Heart right ventricle (tissue), 16 donors: ENCODE measurements around the gene SHISA5. TPM values are rescaled to one million over a fixed set of nuclear protein-coding genes. Genes with fewer than 3 reads are reported as not detected.

ENCODE experiments used
- ATAC-seq, 8 donors: fragments of 200-7000 bp; cut with Tn5 transposase; one replicate each; pipeline ENCODE4 v1.9.1; 2020; ENCODE audit warnings: mild to moderate bottlenecking in 8 of 8, moderate library complexity in 8 of 8, moderate number of reproducible peaks in 1 of 8
- DNase-seq, 2 donors: peaks; one replicate each; pipeline ENCODE4 v3.0.0-alpha.2; 2020
- H3K27ac ChIP-seq, 10 donors: fragments of 200-600 bp; sonication (generic) in 2 of 10; one replicate each; pipeline versions ENCODE4 v1.5.0 to v1.8.0; 2020 to 2022; ENCODE audit warnings: mild to moderate bottlenecking in 3 of 10
- H3K27me3 ChIP-seq, 7 donors: fragments of 200-600 bp; one replicate each; pipeline ENCODE4 v1.8.0; 2021 to 2022; ENCODE audit warnings: mild to moderate bottlenecking in 2 of 7
- H3K36me3 ChIP-seq, 9 donors: fragments of 200-600 bp; sonication (generic) in 1 of 9; one replicate each; pipeline versions ENCODE4 v1.5.0 to v1.8.0; 2020 to 2022; ENCODE audit warnings: mild to moderate bottlenecking in 2 of 9
- H3K4me1 ChIP-seq, 9 donors: fragments of 200-600 bp; sonication (generic) in 1 of 9; one replicate each; pipeline versions ENCODE4 v1.5.0 to v1.8.0; 2020 to 2022; ENCODE audit warnings: mild to moderate bottlenecking in 4 of 9
- H3K4me3 ChIP-seq, 10 donors: fragments of 200-600 bp; sonication (generic) in 2 of 10; one replicate each; pipeline versions ENCODE4 v1.5.0 to v1.8.0; 2020 to 2022; ENCODE audit warnings: mild to moderate bottlenecking in 7 of 10, moderate library complexity in 2 of 10
- H3K9me3 ChIP-seq, 11 donors: fragments of 200-600 bp in 10 of 11; sonication (generic) in 2 of 11; one replicate each; pipeline versions ENCODE4 v1.5.0 to v1.8.0; 2013 to 2022; ENCODE audit warnings: mild to moderate bottlenecking in 2 of 11, control low read depth in 1 of 11, moderate library complexity in 1 of 11
- CTCF ChIP-seq, 9 donors: fragments of 200-600 bp; sonication (generic) in 2 of 9; IDR thresholded peaks; one replicate each; pipeline versions ENCODE4 v1.5.0 to v1.8.0; 2021 to 2022; ENCODE audit warnings: antibody characterized with exemption in 9 of 9, mild to moderate bottlenecking in 5 of 9, moderate library complexity in 1 of 9
- WGBS, 2 donors: extraction: QIAGEN DNeasy Blood & Tissue Kit; methylation state at CpG; one replicate each; pipeline ENCODE4 v1.1.7; 2013; ENCODE audit warnings: inconsistent platforms in 1 of 2; 5-methylcytosine and 5-hydroxymethylcytosine counted together
- intact Hi-C, 10 donors: fragments of 100-400 bp; cut with DNase I; formaldehyde crosslinking; loops; one replicate each; pipeline versions ENCODE4 v1.11.1 to v1.14.2; 2022
- microRNA-seq, 2 donors: library from miRNA; unstranded; fragments of <30 nt; microRNA quantifications; one replicate each; pipeline ENCODE4 v1.2.0, GENCODE V29; 2021
- polyA plus RNA-seq, 2 donors: library from polyadenylated mRNA; stranded (reverse); fragments of 200-250 nt; gene quantifications; one replicate each; pipeline ENCODE4 v1.2.3, GENCODE V29; 2013
- total RNA-seq, 10 donors: library from RNA; stranded (reverse); fragmentation: NEBNext Ultra II Directional in 3 of 10; extraction: Animal tissue kit (Norgen Biotek cat#: 25700) in 3 of 10; gene quantifications; one replicate each; pipeline versions ENCODE4 v1.2.1 to v1.2.4, GENCODE V29; 2021 to 2023
- donor health status: Arrhythmogenic right ventricular cardiomyopathy.
- donor health status: ischemic (EF 13 %, LVEDD 7.1; RV severe dilation, severe dysfunction).
- donor health status: healthy with polysubstance abuse.
- donor health status: DM: no; HTN: yes; CAD: no.
- donor health status: DM: no; HTN: no; CAD: no.
- donor health status: ischemic (EF 25% LVEDD 6.9; RV normal size, moderate dysfunction).
- donor health status: ischemic (EF 25% LVEDD 5.7; RV mildly dilated, moderate dysfunction).
- donor health status: healthy.
- donor health status: DM: yes; HTN: yes; CAD: no.
- donor health status: Ischemic cardiomyopathy.
- donor health status: ischemic (EF 35%, LVEDD 5.7; RV mildly dilated, moderate dysfunction).
- donor health status: nonischemic (EF 11% LVEDD 7.7; RV severe dilation, severe dysfunction).
- donor health status: DM: yes; HTN: yes; CAD: no.
- donor health status: PGD.
- donor health status: ischemic (EF 29% LVEDD 5.4; RV normal size, mild dysfunction).
- donor health status: nonischemic (EF 23%, LVEDD 6.1; RV moderate dilation, normal function).

SHISA5 gene
- total and polyA plus RNA-seq, 12 donors = 34.6 to 95.3 (median 52.9) TPM

GRCh38 chr3:48419149-48419548, 84.8 kb downstream of the SHISA5 start:
- TF ChIP-seq CTCF (IDR thresholded peaks at IDR 0.05) = no peak
- DNase-seq = no peak
- H3K36me3 ChIP-seq = peaks cover 0 to 49% (median 21%) of the 10 kb centered on the region in 9 donors

GRCh38 chr3:48418651-48419050, 85.3 kb downstream of the SHISA5 start:
- no peak for DNase-seq
- 88 to 90% methylated on average over 9 of the region's 9 CpGs for WGBS, 2 donors
- Histone ChIP-seq H3K27me3 (no peaks in the 10 kb centered on the region), H3K27ac (no peak overlapping the region), H3K9me3 (no peaks in the 10 kb centered on the region), H3K4me3 (no peak overlapping the region), H3K36me3 (peaks cover 0 to 54% (median 21%) of the 10 kb centered on the region in 9 donors), H3K4me1 (peaks cover 0 to 7% (median 0%) of the 10 kb centered on the region in 9 donors)
- no peak for ATAC-seq
- intact Hi-C loops = no loop called here
- no peak for TF ChIP-seq CTCF (IDR thresholded peaks at IDR 0.05)

More at GRCh38 chr3:48419149-48419548, 84.8 kb downstream of the SHISA5 start:
- 95% methylated on average over 9 of the region's 9 CpGs for WGBS, 2 donors
- intact Hi-C loops = no loop called here
- ATAC-seq = no peak
- Histone ChIP-seq H3K27me3 (no peaks in the 10 kb centered on the region), H3K4me1 (peaks cover 0 to 11% (median 3%) of the 10 kb centered on the region in 9 donors), H3K27ac (no peak overlapping the region), H3K4me3 (no peak overlapping the region), H3K9me3 (no peaks in the 10 kb centered on the region)

GRCh38 chr3:48418140-48418539, 85.8 kb downstream of the SHISA5 start:
- intact Hi-C loops = no loop called here
- Histone ChIP-seq H3K36me3 (peaks cover 0 to 59% (median 21%) of the 10 kb centered on the region in 9 donors), H3K4me1 (peaks cover 0 to 7% (median 0%) of the 10 kb centered on the region in 9 donors), H3K27ac (no peak overlapping the region), H3K9me3 (no peaks in the 10 kb centered on the region), H3K27me3 (no peaks in the 10 kb centered on the region), H3K4me3 (no peak overlapping the region)
- 92 to 95% methylated on average over 17 of the region's 17 CpGs for WGBS, 2 donors
- no peak for DNase-seq
- ATAC-seq = no peak
- TF ChIP-seq CTCF (IDR thresholded peaks at IDR 0.05) = no peak

Small RNAs within 50 kb of the gene (microRNA-seq; reads per million reads assigned to microRNA genes)
- 0 reads per million in 2 donors for gene MIR6823

Other genes with a start within 250 kb of the SHISA5 start
- 10 to 100 TPM; 15.9 to 25.7 (median 20.4) TPM for gene NME6, start 202.8 kb downstream of the SHISA5 start, total RNA-seq
- 10 to 100 TPM in 1 of 2 donors, 1 to 10 TPM in 1; 9.1 to 15.5 TPM for gene NME6, start 202.8 kb downstream of the SHISA5 start, polyA plus RNA-seq
- gene SPINK8, start 170.5 kb downstream of the SHISA5 start, total RNA-seq = not detected
- gene SPINK8, start 170.5 kb downstream of the SHISA5 start, polyA plus RNA-seq = not detected
- under 1 TPM in 1 of 10 donors, not detected in 9; 0.28 TPM for gene FBXW12, start 132.0 kb downstream of the SHISA5 start, total RNA-seq
- gene FBXW12, start 132.0 kb downstream of the SHISA5 start, polyA plus RNA-seq = under 1 TPM in 1 of 2 donors, not detected in 1; 0.29 TPM
- 10 to 100 TPM; 27.7 to 67.3 (median 32.4) TPM for gene PLXNB1, start 74.1 kb downstream of the SHISA5 start, total RNA-seq
- gene PLXNB1, start 74.1 kb downstream of the SHISA5 start, polyA plus RNA-seq = 100 to 1,000 TPM in 1 of 2 donors, 10 to 100 TPM in 1; 30.1 to 135 TPM
- gene CCDC51, start 64.1 kb downstream of the SHISA5 start, total RNA-seq = 10 to 100 TPM in 8 of 10 donors, 1 to 10 TPM in 2; 9.5 to 14.3 (median 12.2) TPM
- gene CCDC51, start 64.1 kb downstream of the SHISA5 start, polyA plus RNA-seq = 10 to 100 TPM in 1 of 2 donors, 1 to 10 TPM in 1; 4.7 to 11.0 TPM
- 100 to 1,000 TPM; 140 to 227 (median 193) TPM for gene TMA7, start 63.9 kb downstream of the SHISA5 start, total RNA-seq
- gene TMA7, start 63.9 kb downstream of the SHISA5 start, polyA plus RNA-seq = 1,000 to 10,000 TPM in 1 of 2 donors, 100 to 1,000 TPM in 1; 365 to 1,063 TPM
- gene ATRIP, start 57.4 kb downstream of the SHISA5 start, total RNA-seq = 1 to 10 TPM; 2.2 to 5.4 (median 3.8) TPM
- gene ATRIP, start 57.4 kb downstream of the SHISA5 start, polyA plus RNA-seq = 1 to 10 TPM; 4.5 to 5.1 TPM
- 1 to 10 TPM in 6 of 10 donors, under 1 TPM in 4; 0.40 to 7.7 (median 1.5) TPM for gene PFKFB4, start 52.6 kb upstream of the SHISA5 start, total RNA-seq
- gene PFKFB4, start 52.6 kb upstream of the SHISA5 start, polyA plus RNA-seq = 1 to 10 TPM in 1 of 2 donors, under 1 TPM in 1; 0.74 to 1.0 TPM
- gene UCN2, start 59.6 kb upstream of the SHISA5 start, total RNA-seq = under 1 TPM in 4 of 10 donors, not detected in 6; 0.19 to 0.77 (median 0.28) TPM
- under 1 TPM; 0.06 to 0.22 TPM for gene UCN2, start 59.6 kb upstream of the SHISA5 start, polyA plus RNA-seq
- 10 to 100 TPM in 8 of 10 donors, 1 to 10 TPM in 2; 6.1 to 24.0 (median 12.6) TPM for gene COL7A1, start 91.2 kb upstream of the SHISA5 start, total RNA-seq
- gene COL7A1, start 91.2 kb upstream of the SHISA5 start, polyA plus RNA-seq = 10 to 100 TPM in 1 of 2 donors, 1 to 10 TPM in 1; 7.7 to 63.5 TPM
- gene UQCRC1, start 105.5 kb upstream of the SHISA5 start, total RNA-seq = 1,000 to 10,000 TPM in 9 of 10 donors, 100 to 1,000 TPM in 1; 723 to 1,173 (median 1,035) TPM
- 1,000 to 10,000 TPM in 1 of 2 donors, 100 to 1,000 TPM in 1; 859 to 1,330 TPM for gene UQCRC1, start 105.5 kb upstream of the SHISA5 start, polyA plus RNA-seq
- not detected for gene TMEM89, start 117.6 kb upstream of the SHISA5 start, total RNA-seq
- gene TMEM89, start 117.6 kb upstream of the SHISA5 start, polyA plus RNA-seq = not detected
- gene SLC26A6, start 131.3 kb upstream of the SHISA5 start, total RNA-seq = 10 to 100 TPM in 6 of 10 donors, 1 to 10 TPM in 4; 5.2 to 17.7 (median 10.2) TPM
- gene SLC26A6, start 131.3 kb upstream of the SHISA5 start, polyA plus RNA-seq = 10 to 100 TPM; 11.3 to 25.4 TPM
- gene CELSR3, start 158.7 kb upstream of the SHISA5 start, total RNA-seq = under 1 TPM; 0.10 to 0.44 (median 0.17) TPM
- under 1 TPM; 0.10 to 0.44 TPM for gene CELSR3, start 158.7 kb upstream of the SHISA5 start, polyA plus RNA-seq
- gene NCKIPSD, start 181.7 kb upstream of the SHISA5 start, total RNA-seq = 10 to 100 TPM in 9 of 10 donors, 1 to 10 TPM in 1; 9.4 to 21.1 (median 15.1) TPM
- gene NCKIPSD, start 181.7 kb upstream of the SHISA5 start, polyA plus RNA-seq = 10 to 100 TPM; 13.0 to 14.3 TPM
- gene IP6K2, start 213.0 kb upstream of the SHISA5 start, total RNA-seq = 10 to 100 TPM; 16.7 to 28.9 (median 19.5) TPM
- gene IP6K2, start 213.0 kb upstream of the SHISA5 start, polyA plus RNA-seq = 10 to 100 TPM; 40.4 to 81.7 TPM